Lung (tissue), 12 donors: ENCODE results near the gene GNA14. TPM values are rescaled to one million over a fixed set of nuclear protein-coding genes. Genes with fewer than 3 reads are reported as not detected.
A peak's percentile ranks its signal among the peaks of the same experiment; 100 is the strongest.
"Not testable (repeated sequence)": the region's sequence is repeated elsewhere in the genome, so short reads cannot be mapped to it uniquely, and the experiment has no call there.

Experiments used
- ATAC-seq: fragments of 200-7000 bp; cut with Tn5 transposase; one replicate; pipeline ENCODE4 v1.9.1; 2020; ENCODE audit warnings: moderate number of reproducible peaks; ENCODE audit not compliant: insufficient read depth, low FRiP score
- DNase-seq, 3 donors: peaks; one replicate each; pipeline ENCODE4 v3.0.0-alpha.2; 2013 to 2017
- H3K27ac ChIP-seq, 2 donors: one replicate each; pipeline ENCODE4 v1.5.1; 2013; ENCODE audit warnings: mild to moderate bottlenecking in 2 of 2, moderate library complexity in 2 of 2, control low read depth in 1 of 2, inconsistent platforms in 1 of 2, low read depth in 1 of 2, low read length in 1 of 2
- H3K27me3 ChIP-seq, 3 donors: one replicate each; pipeline ENCODE4 v1.5.1; 2013; ENCODE audit warnings: low read length in 2 of 3; ENCODE audit not compliant: control insufficient read depth in 3 of 3, insufficient read depth in 3 of 3
- H3K36me3 ChIP-seq, 4 donors: one replicate each; pipeline ENCODE4 v1.5.1; 2013; ENCODE audit warnings: low read length in 4 of 4, mild to moderate bottlenecking in 1 of 4, moderate library complexity in 1 of 4; ENCODE audit not compliant: control insufficient read depth in 4 of 4, insufficient read depth in 4 of 4
- H3K4me1 ChIP-seq, 5 donors: one replicate each; pipeline ENCODE4 v1.5.1; 2013; ENCODE audit warnings: low read length in 5 of 5, mild to moderate bottlenecking in 2 of 5, moderate library complexity in 1 of 5; ENCODE audit not compliant: control insufficient read depth in 5 of 5, insufficient read depth in 5 of 5
- H3K4me3 ChIP-seq: one replicate; pipeline ENCODE4 v1.5.1; 2013; ENCODE audit warnings: mild to moderate bottlenecking, control low read depth, moderate library complexity
- H3K9ac ChIP-seq, 2 donors: one replicate each; pipeline ENCODE4 v1.5.1; 2013; ENCODE audit warnings: low read length in 2 of 2, control low read depth in 1 of 2; ENCODE audit not compliant: insufficient read depth in 1 of 2
- H3K9me3 ChIP-seq, 4 donors: one replicate each; pipeline ENCODE4 v1.5.1; 2013; ENCODE audit warnings: low read length in 3 of 4, mild to moderate bottlenecking in 1 of 4, moderate library complexity in 1 of 4; ENCODE audit not compliant: control insufficient read depth in 4 of 4, insufficient read depth in 3 of 4
- WGBS, 2 donors: extraction: QIAGEN DNeasy Blood & Tissue Kit; methylation state at CpG; one replicate each; pipeline ENCODE4 v1.1.7; 2013; 5-methylcytosine and 5-hydroxymethylcytosine counted together
- polyA plus RNA-seq, 2 donors: library from polyadenylated mRNA; stranded (reverse); fragments of 200-250 nt; gene quantifications; one replicate each; pipeline ENCODE4 v1.2.1, GENCODE V29; 2013
- total RNA-seq, 2 donors: library from RNA; depleted of rRNA in 1 of 2; stranded (reverse); fragments of >200 nt in 1 of 2; gene quantifications; one replicate each; pipeline ENCODE4 v1.2.1, GENCODE V29; 2014 to 2021
- TF ChIP-seq, protein P1 (sequence below): IDR thresholded peaks from 2 replicates; pipeline ENCODE4 v1.5.1; 2012; ENCODE audit warnings: mild to moderate bottlenecking; ENCODE audit errors: control extremely low read depth, extremely low read depth
- donor health status: control.
- donor health status: control.
- donor health status: Bipolar disorder and iron deficiency.
- donor health status: healthy.
- donor health status: DM: yes; HTN: yes; CAD: no.

The GNA14 gene
- total and polyA plus RNA-seq, 4 donors, result 4.1 to 15.1 (median 11.3) TPM

- no peak for ATAC-seq
- Histone ChIP-seq H3K27ac (no peak overlapping the region), H3K9me3 (no peaks in the 10 kb centered on the region), H3K27me3 (no peaks in the 10 kb centered on the region), H3K9ac (no peak overlapping the region), H3K4me1 (no peaks in the 10 kb centered on the region), H3K36me3 (no peaks in the 10 kb centered on the region), H3K4me3 (no peak overlapping the region)
- TF ChIP-seq, protein P1, sequence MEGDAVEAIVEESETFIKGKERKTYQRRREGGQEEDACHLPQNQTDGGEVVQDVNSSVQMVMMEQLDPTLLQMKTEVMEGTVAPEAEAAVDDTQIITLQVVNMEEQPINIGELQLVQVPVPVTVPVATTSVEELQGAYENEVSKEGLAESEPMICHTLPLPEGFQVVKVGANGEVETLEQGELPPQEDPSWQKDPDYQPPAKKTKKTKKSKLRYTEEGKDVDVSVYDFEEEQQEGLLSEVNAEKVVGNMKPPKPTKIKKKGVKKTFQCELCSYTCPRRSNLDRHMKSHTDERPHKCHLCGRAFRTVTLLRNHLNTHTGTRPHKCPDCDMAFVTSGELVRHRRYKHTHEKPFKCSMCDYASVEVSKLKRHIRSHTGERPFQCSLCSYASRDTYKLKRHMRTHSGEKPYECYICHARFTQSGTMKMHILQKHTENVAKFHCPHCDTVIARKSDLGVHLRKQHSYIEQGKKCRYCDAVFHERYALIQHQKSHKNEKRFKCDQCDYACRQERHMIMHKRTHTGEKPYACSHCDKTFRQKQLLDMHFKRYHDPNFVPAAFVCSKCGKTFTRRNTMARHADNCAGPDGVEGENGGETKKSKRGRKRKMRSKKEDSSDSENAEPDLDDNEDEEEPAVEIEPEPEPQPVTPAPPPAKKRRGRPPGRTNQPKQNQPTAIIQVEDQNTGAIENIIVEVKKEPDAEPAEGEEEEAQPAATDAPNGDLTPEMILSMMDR, result no peak
- WGBS, 2 donors, result 97 to 98% methylated on average over 5 of the region's 5 CpGs
- no peak for DNase-seq
These were observed 15.5 kb downstream of the GNA14 start for GRCh38 chr9:77632652-77633051.

DNA sequence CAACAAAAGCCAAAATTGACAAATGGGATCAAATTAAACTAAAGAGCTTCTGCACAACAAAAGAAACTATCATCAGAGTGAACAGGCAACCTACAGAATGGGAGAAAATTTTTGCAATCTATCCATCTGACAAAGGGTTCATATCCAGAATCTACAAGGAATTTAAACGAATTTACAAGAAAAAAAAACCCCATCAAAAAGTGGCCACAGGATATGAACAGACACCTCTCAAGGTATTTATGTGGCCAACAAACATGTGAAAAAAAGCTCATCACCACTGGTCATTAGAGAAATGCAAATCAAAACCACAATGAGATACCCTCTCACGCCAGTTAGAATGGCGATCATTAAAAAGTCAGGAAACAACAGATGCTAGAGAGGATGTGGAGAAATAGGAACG is 19.3 kb downstream of the GNA14 start:
- H3K9ac ChIP-seq, ATAC-seq, H3K36me3 ChIP-seq, H3K9me3 ChIP-seq, H3K4me3 ChIP-seq, DNase-seq, H3K4me1 ChIP-seq, H3K27me3 ChIP-seq, H3K27ac ChIP-seq: not testable (repeated sequence)
- 92 to 94% methylated on average over 4 of the region's 4 CpGs for WGBS, 2 donors

- no peaks in the 10 kb centered on the region for H3K27me3 ChIP-seq
- H3K36me3 ChIP-seq, result no peaks in the 10 kb centered on the region
- H3K4me1 ChIP-seq, result peaks cover 0 to 5% (median 4%) of the 10 kb centered on the region in 5 donors
- TF ChIP-seq, protein P1, result no peak
- no peak overlapping the region for H3K9ac ChIP-seq
- H3K4me3 ChIP-seq, result no peak overlapping the region
- WGBS, 2 donors, result 72 to 86% methylated on average over 4 of the region's 4 CpGs
- H3K27ac ChIP-seq, result no peak overlapping the region
- ATAC-seq (no peak), DNase-seq (no peak)
- peaks cover 0 to 3% (median 0%) of the 10 kb centered on the region in 4 donors for H3K9me3 ChIP-seq
These were observed 31.9 kb downstream of the GNA14 start for GRCh38 chr9:77616191-77616590.

DNA sequence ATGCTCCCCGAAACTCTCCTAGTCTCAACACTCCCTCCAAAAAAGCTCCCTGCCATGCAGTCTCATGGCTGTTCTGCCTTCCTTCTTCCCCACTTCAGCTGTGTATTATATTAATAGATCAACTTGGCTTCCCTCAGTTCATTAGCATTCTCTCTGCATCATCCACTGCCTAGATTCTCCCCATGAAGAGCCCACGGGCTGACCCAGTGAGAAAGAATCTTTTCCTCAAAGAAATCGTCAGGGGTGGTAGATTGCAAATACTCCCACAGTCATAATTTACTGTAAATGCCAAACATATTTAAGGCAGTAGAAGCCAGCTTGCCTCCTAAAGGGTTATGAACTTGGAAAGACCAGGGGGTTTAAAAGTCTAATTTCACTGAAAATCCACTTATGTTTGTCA is 33.5 kb downstream of the GNA14 start:
- TF ChIP-seq, protein P1, result no peak

More for the DNA sequence above, 33.5 kb downstream of the GNA14 start:
- Histone ChIP-seq H3K4me3 (no peak overlapping the region), H3K4me1 (peaks cover 0 to 4% (median 0%) of the 10 kb centered on the region in 5 donors), H3K27me3 (no peaks in the 10 kb centered on the region), H3K9ac (no peak overlapping the region), H3K36me3 (no peaks in the 10 kb centered on the region), H3K27ac (no peak overlapping the region), H3K9me3 (peaks cover 0 to 3% (median 0%) of the 10 kb centered on the region in 4 donors)
- DNase-seq (peak in 1 of 3 donors; percentile 27), ATAC-seq (no peak)
- 78 to 85% methylated on average over 3 of the region's 3 CpGs for WGBS, 2 donors
